SU-DHL-6 (cell line): ENCODE measurements around the gene PDZD2.

Experiments used
- H2AFZ ChIP-seq: fragments of 200-600 bp; sonication (generic); 2 replicates; pipeline ENCODE4 v1.6.1; 2014; ENCODE audit warnings: low read depth, mild to moderate bottlenecking, moderate library complexity, mixed read lengths, antibody characterized with exemption, low read length; ENCODE audit not compliant: severe bottlenecking
- H3F3A ChIP-seq: fragments of 200-600 bp; shearing (Covaris generic); 2 replicates; pipeline ENCODE4 v1.6.0; 2016; ENCODE audit warnings: antibody characterized with exemption, mild to moderate bottlenecking; ENCODE audit not compliant: insufficient read depth
- H3K27ac ChIP-seq: fragments of 200-600 bp; sonication (generic); 2 replicates; pipeline ENCODE4 v1.5.1; 2016; ENCODE audit warnings: low read depth, mild to moderate bottlenecking, low read length, moderate library complexity, mixed read lengths
- H3K27me3 ChIP-seq: fragments of 200-600 bp; sonication (generic), shearing (Covaris generic); 2 replicates; pipeline ENCODE4 v1.6.0; 2014; ENCODE audit warnings: mild to moderate bottlenecking, low read length
- H3K36me3 ChIP-seq: fragments of 200-600 bp; sonication (generic); 2 replicates; pipeline ENCODE4 v1.6.1; 2014; ENCODE audit warnings: mild to moderate bottlenecking, low read length, mixed read lengths
- H3K4me2 ChIP-seq: fragments of 300-600, 200-600 bp; shearing (Covaris generic), sonication (generic); 2 replicates; pipeline ENCODE4 v1.6.0; 2014; ENCODE audit warnings: low read length, low read depth, mild to moderate bottlenecking; ENCODE audit not compliant: poor library complexity, severe bottlenecking
- H3K4me3 ChIP-seq: fragments of 200-600 bp; sonication (generic); 2 replicates; pipeline ENCODE4 v1.5.1; 2014; ENCODE audit warnings: antibody characterized with exemption, low read length, mild to moderate bottlenecking, mixed read lengths; ENCODE audit not compliant: insufficient read depth, poor library complexity, severe bottlenecking
- H3K79me2 ChIP-seq: fragments of 200-600 bp; sonication (generic); 2 replicates; pipeline ENCODE4 v1.6.1; 2014; ENCODE audit warnings: mild to moderate bottlenecking, low read length, moderate library complexity; ENCODE audit not compliant: insufficient read depth
- H3K9ac ChIP-seq: fragments of 200-600 bp; sonication (generic); 2 replicates; pipeline ENCODE4 v1.7.0; 2014; ENCODE audit warnings: mild to moderate bottlenecking, low read length
- H3K9me2 ChIP-seq: fragments of 200-600 bp; sonication (generic); replicated peaks from 2 replicates; pipeline ENCODE4 v1.6.1; 2014; ENCODE audit warnings: low read length; ENCODE audit not compliant: insufficient read depth
- H3K9me3 ChIP-seq: fragments of 200-600 bp; sonication (generic); 2 replicates; pipeline ENCODE4 v1.6.1; 2014; ENCODE audit warnings: low read length, mixed read lengths; ENCODE audit not compliant: insufficient read depth
- H4K20me1 ChIP-seq: fragments of 200-600 bp; sonication (generic); 2 replicates; pipeline ENCODE4 v1.6.1; 2014; ENCODE audit warnings: low read depth, mild to moderate bottlenecking, antibody characterized with exemption, low read length, moderate library complexity, mixed read lengths
- CTCF ChIP-seq: fragments of 200-600 bp; sonication (generic); IDR thresholded peaks from one replicate; pipeline ENCODE4 v1.5.1; 2017; ENCODE audit warnings: antibody characterized with exemption, mild to moderate bottlenecking, low read length, moderate library complexity; ENCODE audit not compliant: insufficient read depth, poor library complexity, severe bottlenecking
- EZH2phosphoT487 ChIP-seq: fragments of 200-600 bp; sonication (generic), shearing (Covaris generic); conservative IDR thresholded peaks from 2 replicates; pipeline ENCODE4 v1.6.1; 2018; ENCODE audit warnings: mild to moderate bottlenecking, antibody characterized with exemption, low read length, moderate library complexity, mixed read lengths

PDZD2 gene

GRCh38 chr5:32058997-32059396, 420.1 kb downstream of the PDZD2 start:
- Histone ChIP-seq H2AFZ (no peak overlapping the region), H4K20me1 (no peaks in the 10 kb centered on the region), H3K36me3 (no peaks in the 10 kb centered on the region), H3K79me2 (no peaks in the 10 kb centered on the region), H3F3A (no peaks in the 10 kb centered on the region), H3K9me2 (no peaks in the 10 kb centered on the region), H3K4me2 (no peak overlapping the region), H3K9me3 (no peaks in the 10 kb centered on the region), H3K27me3 (no peaks in the 10 kb centered on the region), H3K27ac (no peak overlapping the region), H3K9ac (no peak overlapping the region), H3K4me3 (no peak overlapping the region)
- TF ChIP-seq EZH2phosphoT487, result no peak
- TF ChIP-seq CTCF, result no peak

- no peaks in the 10 kb centered on the region for H3K9me3 ChIP-seq
- H3K9ac ChIP-seq, result no peak overlapping the region
- no peak overlapping the region for H3K27ac ChIP-seq
- no peak overlapping the region for H3K4me2 ChIP-seq
- no peaks in the 10 kb centered on the region for H3K9me2 ChIP-seq
- H3F3A ChIP-seq, result no peaks in the 10 kb centered on the region
- no peak overlapping the region for H2AFZ ChIP-seq
- H3K36me3 ChIP-seq, result no peaks in the 10 kb centered on the region
- no peaks in the 10 kb centered on the region for H4K20me1 ChIP-seq
- H3K79me2 ChIP-seq, result no peaks in the 10 kb centered on the region
- no peak overlapping the region for H3K4me3 ChIP-seq
- H3K27me3 ChIP-seq, result no peaks in the 10 kb centered on the region
- no peak for TF ChIP-seq CTCF
- no peak for TF ChIP-seq EZH2phosphoT487
Measured at GRCh38 chr5:32059761-32060530, 421.0 kb downstream of the PDZD2 start.

GRCh38 chr5:32061236-32061635, 422.3 kb downstream of the PDZD2 start:
- Histone ChIP-seq H4K20me1 (no peaks in the 10 kb centered on the region), H3K79me2 (no peaks in the 10 kb centered on the region), H2AFZ (no peak overlapping the region), H3F3A (no peaks in the 10 kb centered on the region), H3K9me3 (no peaks in the 10 kb centered on the region), H3K4me3 (no peak overlapping the region), H3K27ac (no peak overlapping the region), H3K4me2 (no peak overlapping the region), H3K9me2 (no peaks in the 10 kb centered on the region), H3K27me3 (no peaks in the 10 kb centered on the region), H3K9ac (no peak overlapping the region), H3K36me3 (no peaks in the 10 kb centered on the region)
- no peak for TF ChIP-seq EZH2phosphoT487
- TF ChIP-seq CTCF, result no peak
